DLD1 (cell line): ENCODE results near the gene HS3ST2.
"Not testable (repeated sequence)": the region's sequence is repeated elsewhere in the genome, so short reads cannot be mapped to it uniquely, and the experiment has no call there.

ENCODE experiments used
- in situ Hi-C: cut with HindIII; loops from 2 replicates; pipeline ENCODE4 v1.10.0; 2017; ENCODE audit warnings: low sequenced_read_pairs

HS3ST2 gene

DNA sequence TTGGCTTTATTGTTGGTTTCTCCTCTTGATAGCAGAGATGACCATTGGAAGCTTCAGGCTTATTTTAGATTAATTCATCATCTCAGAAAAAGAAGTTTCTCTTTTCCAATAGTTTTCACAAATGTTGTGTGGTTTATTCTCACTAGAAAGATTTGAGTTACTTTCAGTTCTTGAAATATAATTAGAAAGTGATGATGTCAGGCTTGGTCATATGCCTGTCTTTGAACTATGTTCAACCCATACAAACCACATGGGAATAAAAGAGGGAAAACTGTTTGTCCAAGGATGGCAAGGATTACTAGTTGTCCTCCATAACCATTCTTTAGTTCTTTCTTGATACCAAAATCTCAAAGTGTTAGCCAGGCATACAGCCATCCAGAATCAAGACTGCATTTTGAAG lies 3.7 kb upstream of the HS3ST2 start:
- in situ Hi-C loops = no loop called here

DNA sequence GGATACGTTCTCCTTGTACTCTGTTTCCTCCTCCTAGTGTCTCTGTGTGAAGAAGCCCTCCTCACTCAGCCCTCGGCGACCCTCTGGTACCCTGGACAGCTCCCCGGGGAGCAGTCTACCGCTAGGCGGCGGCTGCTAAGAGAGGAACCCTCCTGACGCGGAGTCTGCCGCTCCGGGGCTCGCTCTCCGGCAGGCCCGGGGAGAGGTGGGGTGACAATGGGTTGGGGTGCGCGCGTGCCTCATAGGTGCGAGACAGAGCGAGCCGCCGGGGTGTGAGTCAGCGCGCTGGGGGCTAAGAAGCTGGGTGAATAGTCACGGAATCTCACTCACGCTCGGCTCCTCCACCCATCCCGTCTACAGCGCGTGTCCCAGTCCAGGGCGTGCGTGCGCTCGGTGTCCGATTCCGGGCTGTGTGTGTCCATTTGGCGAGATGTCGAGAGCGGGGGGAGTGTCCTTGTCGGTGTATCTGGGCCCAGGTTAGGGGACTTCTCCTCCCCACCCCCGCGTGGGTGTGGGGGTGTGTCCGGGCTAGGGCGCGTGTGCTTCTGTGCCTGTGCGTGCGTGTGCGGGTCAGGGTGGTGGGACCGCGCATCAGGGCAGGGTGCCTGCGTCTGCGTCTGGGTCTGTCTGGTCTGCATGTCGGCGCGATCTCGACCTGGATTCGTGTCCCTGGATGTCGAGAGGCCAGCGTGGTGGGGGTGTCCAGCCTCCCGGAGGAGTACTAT lies 577 bp upstream of the HS3ST2 start:
- in situ Hi-C loops = no loop called here

DNA sequence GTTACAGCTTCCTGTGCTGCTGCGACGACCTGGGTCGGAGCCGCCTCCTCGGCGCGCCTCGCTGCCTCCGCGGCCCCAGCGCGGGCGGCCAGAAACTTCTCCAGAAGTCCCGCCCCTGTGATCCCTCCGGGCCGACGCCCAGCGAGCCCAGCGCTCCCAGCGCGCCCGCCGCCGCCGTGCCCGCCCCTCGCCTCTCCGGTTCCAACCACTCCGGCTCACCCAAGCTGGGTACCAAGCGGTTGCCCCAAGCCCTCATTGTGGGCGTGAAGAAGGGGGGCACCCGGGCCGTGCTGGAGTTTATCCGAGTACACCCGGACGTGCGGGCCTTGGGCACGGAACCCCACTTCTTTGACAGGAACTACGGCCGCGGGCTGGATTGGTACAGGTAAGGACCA lies 746 bp downstream of the HS3ST2 start:
- in situ Hi-C loops = no loop called here

DNA sequence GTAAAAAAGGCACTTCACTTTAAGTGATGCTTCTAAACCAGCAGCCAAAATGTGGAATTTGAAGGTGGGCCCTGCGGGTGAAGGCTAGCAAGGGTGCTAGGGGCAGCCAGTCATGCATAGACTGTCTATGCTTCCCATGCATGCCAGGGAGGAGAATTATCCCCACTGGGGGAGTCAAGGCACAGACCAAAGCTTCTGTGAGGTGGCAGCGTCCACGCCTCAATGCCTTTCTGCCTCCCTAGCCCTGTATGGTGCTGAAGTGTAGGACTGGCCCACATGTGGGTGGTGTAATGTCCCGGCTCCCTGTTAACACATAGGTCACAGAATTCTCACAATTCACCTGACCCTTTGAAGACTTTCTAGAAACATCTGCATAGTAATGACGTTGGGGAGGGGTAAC lies 1.9 kb downstream of the HS3ST2 start:
- in situ Hi-C loops = no loop called here

DNA sequence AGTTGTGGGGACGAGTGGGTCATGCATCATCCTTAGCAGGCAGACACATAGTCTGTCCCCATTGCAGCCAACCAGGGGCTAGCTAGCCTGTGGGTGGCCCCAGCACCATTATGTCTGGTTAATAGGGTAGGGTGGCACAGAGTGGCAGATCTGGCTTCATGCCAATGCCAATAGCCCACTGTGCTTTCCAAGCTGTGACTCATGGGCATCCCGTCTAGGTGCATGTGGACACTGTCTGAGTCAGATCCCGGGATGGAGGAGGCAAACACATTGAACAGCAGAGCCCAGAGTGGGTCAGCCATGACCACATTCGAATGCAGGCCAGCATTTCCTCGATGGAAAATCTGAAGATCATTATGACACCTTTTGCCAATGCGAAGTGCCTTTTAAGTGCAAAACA lies 2.5 kb downstream of the HS3ST2 start:
- in situ Hi-C loops = no loop called here

DNA sequence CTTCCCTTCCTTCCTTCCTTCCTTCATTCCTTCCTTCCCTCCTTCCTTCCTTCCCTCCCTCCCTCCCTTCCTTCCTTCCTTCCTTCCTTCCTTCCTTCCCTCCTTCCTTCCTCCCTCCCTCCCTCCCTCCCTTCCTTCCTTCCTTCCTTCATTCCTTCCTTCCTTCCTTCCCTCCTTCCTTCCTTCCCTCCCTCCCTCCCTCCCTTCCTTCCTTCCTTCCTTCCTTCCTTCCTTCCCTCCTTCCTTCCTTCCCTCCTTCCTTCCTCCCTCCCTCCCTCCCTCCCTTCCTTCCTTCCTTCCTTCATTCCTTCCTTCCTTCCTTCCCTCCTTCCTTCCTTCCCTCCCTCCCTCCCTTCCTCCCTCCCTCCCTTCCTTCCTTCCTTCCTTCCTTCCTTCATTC lies 4.8 kb downstream of the HS3ST2 start:
- in situ Hi-C loops = not testable (repeated sequence)

DNA sequence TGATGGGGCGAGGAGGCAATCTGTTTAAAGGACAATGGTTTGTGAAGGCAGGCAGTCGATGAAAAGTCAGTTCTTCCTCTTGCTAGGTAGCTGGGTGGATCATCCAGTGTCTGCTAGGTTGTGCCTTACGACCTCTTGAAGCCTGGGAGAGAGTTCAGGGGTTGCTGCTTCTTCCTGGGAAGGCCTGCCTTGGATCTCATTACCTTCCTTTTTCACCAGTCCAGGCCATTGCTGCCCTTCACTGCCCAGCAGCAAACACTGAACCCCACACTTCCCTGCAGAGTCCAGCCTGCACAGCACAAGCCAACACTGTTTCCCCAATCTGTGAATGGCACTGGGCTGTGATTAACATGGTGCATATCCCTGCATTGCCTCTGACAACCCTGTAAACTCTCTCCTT lies 24.7 kb downstream of the HS3ST2 start:
- in situ Hi-C loops = no loop called here

DNA sequence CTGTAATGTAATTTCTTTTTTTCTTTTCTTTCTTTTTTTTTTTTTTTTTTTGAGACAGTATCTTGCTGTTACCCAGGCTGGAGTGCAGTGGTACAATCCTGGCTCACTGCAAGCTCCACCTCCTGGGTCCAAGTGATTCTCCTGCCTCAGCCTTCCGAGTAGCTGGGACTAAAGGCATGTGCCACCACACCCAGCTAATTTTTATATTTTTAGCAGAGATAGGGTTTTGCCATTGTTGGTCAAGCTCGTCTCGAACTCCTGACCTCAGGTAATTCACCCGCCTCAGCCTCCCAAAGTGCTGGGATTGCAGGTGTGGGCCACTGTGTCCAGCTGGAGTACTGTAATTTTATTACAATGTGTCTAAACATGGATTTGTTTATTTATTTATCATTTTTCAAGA lies 28.1 kb downstream of the HS3ST2 start:
- in situ Hi-C loops = not testable (repeated sequence)

DNA sequence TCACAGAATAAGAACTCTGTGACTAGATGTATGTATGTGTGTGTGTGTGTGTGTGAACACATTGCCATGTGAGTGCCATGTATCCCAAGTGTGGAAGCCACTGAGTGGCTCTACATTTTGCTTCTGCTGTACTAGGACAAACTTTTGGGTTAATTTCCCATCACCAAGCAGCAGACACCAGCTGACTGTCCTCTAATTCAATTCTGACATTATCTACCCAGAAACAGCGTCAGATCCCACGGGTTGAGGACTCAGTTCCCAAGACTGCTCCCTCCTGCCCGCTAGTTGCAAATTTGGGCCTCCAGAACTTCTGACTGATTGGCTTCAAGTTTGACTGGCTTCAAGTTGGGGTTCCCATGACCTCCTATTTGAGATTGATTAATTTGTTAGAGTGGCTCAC lies 29.2 kb downstream of the HS3ST2 start:
- in situ Hi-C loops = no loop called here

DNA sequence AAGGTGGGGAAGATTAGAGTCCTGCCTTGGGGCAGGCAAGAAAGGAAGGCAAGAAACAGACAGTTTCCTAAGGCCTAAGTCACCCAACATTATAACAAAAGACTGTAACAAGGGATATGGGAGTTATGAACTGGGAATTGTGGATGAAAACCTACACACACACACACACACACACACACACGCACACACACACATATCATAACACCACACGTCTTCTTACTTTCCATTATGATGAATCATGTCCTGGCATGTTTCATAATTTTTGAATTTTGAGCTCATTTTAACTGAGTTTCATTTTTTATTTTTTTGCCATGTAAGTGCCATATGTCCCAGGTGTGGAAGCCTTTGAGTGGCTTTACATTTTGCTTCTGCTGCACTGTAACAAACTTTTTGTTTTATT lies 29.9 kb downstream of the HS3ST2 start:
- in situ Hi-C loops = no loop called here

DNA sequence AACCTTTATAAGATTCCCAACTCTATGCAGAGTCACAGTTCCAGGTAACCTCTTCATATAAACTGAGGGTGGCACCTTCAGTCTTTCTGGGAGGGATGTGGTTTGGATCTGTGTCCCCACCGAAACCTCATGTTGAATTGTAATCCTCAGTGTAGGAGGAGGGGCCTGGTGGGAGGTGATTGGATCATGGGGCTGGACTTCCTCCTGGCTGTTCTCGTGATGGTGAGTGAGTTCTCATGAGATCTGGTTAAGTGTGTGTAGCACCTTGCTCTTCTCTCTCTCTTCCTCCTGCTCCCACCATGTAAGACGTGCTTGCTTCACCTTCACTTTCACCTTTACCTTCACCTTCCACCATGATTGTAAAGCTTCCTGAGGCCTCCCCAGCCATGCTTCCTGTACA lies 30.5 kb downstream of the HS3ST2 start:
- in situ Hi-C loops = no loop called here

DNA sequence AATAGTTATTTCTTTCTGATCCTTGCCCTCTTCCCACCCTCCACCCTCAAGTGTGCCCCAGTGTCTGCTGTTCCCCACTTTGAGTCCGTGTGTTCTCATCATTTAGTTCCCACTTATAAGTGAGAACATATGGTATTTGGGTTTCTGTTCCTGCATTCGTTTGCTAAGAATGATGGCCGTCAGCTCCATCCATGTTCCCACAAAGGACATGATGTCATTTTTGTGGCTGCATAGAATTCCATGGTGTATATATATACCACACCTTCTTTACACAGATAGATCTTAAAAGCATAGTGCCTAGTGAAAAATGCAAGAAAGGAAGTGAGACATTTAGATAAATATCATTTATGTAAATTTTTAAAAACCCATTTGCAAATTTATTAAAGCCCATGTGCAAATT lies 33.1 kb downstream of the HS3ST2 start:
- in situ Hi-C loops = no loop called here

DNA sequence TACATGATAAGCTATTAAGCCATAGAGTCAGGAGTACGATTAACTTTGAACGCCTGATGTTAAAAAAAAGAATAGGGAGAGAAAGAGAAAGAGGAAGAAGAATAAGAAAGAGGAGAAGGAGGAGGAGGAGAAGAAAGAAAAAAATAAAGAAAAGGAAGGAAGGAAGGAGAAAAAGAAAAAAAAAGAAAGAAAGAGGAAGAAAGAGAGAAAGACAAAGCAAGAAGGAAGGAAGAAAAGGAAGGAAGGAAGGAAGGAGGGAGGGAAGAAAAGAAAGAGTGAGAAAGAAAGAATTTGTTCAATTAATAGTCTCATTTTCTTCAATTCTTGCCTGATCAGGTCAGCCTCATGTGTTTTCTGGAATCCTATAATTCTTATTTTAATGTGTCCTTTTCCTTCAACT lies 33.7 kb downstream of the HS3ST2 start:
- in situ Hi-C loops = no loop called here

DNA sequence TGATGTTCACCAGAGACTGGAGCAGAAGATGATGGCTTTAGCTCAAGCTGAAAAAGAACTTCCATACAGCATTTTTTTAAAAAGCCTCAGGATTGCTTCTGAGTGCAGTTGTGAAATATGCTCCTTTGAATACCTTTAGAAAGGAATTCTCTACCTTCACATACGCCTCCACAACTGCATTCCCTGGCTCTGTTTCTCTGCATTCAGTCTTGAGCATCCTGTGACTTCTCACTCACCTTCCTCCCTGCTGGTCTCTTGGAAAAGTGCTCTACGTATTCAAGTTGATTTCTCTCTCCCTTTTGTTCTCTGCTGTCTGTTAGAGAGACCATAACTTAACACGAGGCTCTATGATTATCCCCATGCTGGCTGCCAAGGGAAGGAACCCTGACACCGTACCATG lies 34.5 kb downstream of the HS3ST2 start:
- in situ Hi-C loops = no loop called here

DNA sequence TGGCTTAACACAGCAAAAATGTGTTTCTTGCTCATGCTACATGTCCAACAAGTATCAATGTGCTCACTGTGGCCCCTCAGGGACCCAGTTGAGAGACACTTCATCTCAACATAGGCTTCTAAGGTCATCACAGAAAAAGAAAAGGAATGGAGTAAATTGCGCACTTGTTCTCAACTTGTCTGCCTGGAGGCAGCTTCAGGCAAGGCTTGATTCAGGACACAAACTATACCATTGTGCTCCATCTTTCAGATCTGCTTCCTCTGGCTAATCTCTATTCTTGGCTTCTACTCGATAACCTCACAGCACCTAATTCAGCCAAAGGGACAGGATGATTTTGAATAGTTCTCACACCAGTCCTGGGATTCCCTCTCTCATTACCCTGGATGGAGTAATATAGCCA lies 35.6 kb downstream of the HS3ST2 start:
- in situ Hi-C loops = no loop called here

DNA sequence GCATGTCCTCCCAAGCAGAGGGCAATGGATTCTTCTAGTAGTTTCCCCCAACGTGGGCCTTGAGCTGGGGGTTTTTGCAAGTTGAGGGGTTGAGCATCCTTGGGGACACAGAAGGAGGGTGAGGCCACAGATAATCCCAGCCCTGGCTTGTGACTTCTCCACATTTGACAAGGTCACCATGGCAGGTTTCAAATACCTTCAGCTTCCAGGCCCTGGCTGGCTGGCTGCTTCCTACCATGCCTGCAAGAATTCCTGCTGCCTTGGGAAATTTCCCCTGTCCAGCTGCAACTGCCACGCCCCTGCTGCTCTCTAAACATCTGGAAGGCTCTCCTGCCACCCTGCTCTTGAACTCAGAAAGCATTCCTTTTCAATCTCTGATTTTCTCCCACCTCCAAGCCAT lies 41.3 kb downstream of the HS3ST2 start:
- in situ Hi-C loops = no loop called here

DNA sequence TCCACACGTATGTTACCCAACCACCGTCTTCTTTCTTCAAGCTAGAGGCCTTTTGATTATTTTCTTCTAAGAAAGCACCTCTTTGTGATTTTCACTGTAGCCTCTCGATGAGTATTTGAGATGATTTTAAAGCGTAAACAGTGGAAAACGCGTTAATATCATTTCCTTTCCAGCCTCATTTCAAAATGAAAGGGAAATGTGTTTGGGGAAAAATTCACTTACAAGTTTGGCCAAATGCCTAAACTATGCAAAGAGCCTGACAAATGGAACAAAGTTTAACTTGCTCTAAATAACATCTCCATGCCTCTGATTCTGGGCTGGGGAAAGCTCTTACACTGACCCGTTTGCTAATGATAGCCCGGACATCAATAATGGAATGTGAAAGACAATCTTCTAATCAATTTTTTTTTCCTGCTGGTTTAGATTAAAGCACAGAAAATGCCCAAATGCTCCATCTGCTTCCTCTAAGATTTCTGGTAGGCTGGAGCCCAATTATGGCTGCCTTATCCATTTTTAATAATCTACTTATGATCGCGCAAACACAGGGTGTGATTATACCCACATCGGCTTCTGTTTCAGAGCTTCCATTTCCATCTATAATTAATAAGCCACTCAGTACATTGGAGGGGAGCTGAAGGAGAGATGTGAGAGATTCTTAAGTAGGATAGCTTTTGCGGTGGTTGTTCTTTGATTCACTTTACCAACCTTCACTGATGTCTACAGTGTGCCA lies 43.5 kb downstream of the HS3ST2 start:
- in situ Hi-C loops = no loop called here

DNA sequence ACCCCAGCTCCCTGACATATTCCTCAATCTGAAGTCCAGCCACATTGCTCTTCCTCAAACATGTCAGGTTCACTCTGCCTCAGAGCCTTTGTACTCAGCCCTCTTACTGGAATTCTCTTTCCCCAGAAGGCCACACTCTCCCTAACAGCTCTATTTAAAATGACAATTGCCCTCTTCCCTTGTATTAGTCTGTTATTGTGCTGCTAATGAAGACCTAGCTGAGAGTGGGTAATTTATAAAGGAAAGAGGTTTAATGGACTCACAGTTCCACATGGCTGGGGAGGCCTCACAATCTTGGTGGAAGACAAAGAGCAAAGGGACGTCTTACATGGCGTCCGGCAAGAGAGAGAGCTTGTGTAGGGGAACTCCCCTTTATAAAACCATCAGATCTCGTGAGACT lies 46.0 kb downstream of the HS3ST2 start:
- in situ Hi-C loops = no loop called here

DNA sequence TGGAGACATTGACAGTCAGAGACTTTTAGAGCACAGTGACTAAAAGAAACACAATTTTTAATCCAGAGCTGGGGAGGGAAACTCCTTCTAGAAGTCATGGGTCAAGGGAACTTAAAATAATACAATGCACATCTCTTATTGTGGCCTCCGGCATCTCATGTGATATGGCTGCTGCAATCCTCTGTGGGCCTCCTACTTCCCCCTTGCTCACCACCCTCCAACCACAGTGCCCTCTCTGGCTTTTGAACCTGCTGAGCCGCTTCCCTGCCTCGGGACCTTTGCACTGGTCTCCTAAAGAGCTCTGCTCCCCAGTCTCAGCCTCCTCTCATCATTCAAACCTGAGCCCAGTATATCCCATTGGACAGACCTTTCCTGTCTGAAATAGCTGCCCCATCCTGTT lies 47.6 kb downstream of the HS3ST2 start:
- in situ Hi-C loops = no loop called here

DNA sequence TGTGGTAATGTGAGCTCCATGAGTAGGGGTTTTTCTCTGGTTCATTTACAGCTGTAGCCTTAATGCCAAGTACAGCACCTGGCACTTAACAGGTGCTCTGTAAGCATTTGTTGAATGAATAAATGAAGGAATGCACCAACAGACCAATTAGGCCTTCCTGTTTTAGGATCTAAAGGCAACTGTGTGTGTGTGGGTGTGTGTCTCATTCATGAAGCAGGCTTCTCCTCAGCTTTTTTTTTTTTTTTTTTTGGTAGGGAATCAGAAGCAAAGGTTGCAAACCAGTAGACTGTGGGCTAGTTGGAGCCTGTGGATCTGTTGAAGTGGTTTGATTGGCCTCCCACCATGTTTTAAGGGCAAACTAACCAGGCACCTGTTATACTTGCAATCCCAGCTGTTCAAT lies 48.1 kb downstream of the HS3ST2 start:
- in situ Hi-C loops = no loop called here

DNA sequence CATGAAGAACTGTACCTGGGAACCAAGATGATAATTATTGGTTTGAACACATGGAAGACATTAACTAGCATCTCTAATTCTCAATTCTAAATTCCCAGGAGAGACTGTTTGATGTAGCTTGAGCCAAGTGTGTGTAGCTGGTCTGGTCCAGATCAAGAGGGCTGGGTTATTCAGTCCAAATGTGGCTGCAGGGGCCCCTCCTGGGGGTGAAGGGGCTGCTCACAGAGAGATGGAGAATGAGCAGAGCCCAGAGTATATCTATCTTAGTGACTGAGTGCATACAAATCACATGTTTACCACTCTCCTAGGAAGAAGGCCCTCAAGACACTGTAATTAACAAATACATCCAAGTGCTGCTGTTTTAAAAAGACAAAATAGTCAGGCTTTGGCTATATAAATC lies 50.4 kb downstream of the HS3ST2 start:
- in situ Hi-C loops = no loop called here

DNA sequence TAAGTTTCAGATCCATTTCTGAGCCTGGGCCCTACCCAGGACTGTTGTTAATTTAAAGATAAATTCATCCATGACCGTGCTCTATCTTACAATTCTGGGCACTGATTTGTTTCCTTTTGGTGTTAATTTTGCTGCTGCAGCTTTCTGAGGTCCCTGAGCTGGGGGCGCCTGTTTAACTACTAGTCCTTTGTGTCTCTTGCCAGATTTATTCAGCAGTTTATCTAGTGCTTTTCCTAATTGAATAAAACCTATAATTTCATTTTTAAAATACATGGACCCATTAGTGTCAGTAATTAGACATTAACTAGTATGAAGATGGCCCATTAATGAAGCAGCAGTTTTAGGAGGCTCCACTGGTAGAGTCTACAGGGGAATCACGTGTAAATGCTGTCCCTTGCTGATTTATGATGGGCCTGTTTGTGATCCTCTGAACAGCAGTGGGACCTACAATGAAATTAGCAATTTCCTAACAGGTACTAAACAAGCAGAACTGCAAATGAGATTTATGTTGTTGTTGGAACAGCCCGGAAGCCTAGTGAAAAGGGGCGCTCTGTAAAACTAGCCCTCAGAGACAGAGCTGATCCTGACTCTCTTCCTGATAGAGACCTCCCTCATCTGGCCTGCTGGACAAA lies 54.7 kb downstream of the HS3ST2 start:
- in situ Hi-C loops = no loop called here
